HG02571 (cell line): ENCODE results near the gene ZNF487.
"Not testable (repeated sequence)": the region's sequence is repeated elsewhere in the genome, so short reads cannot be mapped to it uniquely, and the experiment has no call there.

ENCODE experiments used
- ATAC-seq: cut with Tn5 transposase; IDR thresholded peaks from one replicate; pipeline ENCODE4 v1.9.1; 2021; ENCODE audit warnings: mild to moderate bottlenecking, moderate library complexity; ENCODE audit not compliant: unreplicated experiment

Gene ZNF487

GRCh38 chr10:43436291-43437140 is at the start of gene ZNF487:
ZNF487 (plus strand) TSS chr10:43437111; CDS start chr10:43475814, 38,703 bp downstream.
- ATAC-seq = peak; percentile 96

- ATAC-seq = no peak
Measured at GRCh38 chr10:43387678-43388032, 49.3 kb upstream of the ZNF487 start.

GRCh38 chr10:43389867-43390266 is 47.0 kb upstream of the ZNF487 start:
- no peak for ATAC-seq

- no peak for ATAC-seq
Measured at GRCh38 chr10:43390333-43390732, 46.6 kb upstream of the ZNF487 start.

- ATAC-seq = no peak
Measured at GRCh38 chr10:43390759-43391158, 46.2 kb upstream of the ZNF487 start.

GRCh38 chr10:43391496-43391895 is 45.4 kb upstream of the ZNF487 start:
- no peak for ATAC-seq

- ATAC-seq = no peak
Measured at GRCh38 chr10:43392748-43393147, 44.2 kb upstream of the ZNF487 start.

GRCh38 chr10:43393186-43393585 is 43.7 kb upstream of the ZNF487 start:
- ATAC-seq = not testable (repeated sequence)

GRCh38 chr10:43393606-43394360 is 43.1 kb upstream of the ZNF487 start:
- ATAC-seq = no peak

GRCh38 chr10:43394868-43395267 is 42.0 kb upstream of the ZNF487 start:
- ATAC-seq = no peak

GRCh38 chr10:43395571-43396060 is 41.3 kb upstream of the ZNF487 start:
- no peak for ATAC-seq

- ATAC-seq = peak; percentile 56
Measured at GRCh38 chr10:43396061-43396927, 40.6 kb upstream of the ZNF487 start.

GRCh38 chr10:43396928-43397624 is 39.8 kb upstream of the ZNF487 start:
- peak; percentile 82 for ATAC-seq

- ATAC-seq = no peak
Measured at GRCh38 chr10:43398939-43399319, 38.0 kb upstream of the ZNF487 start.

- no peak for ATAC-seq
Measured at GRCh38 chr10:43399320-43400310, 37.3 kb upstream of the ZNF487 start.

- no peak for ATAC-seq
Measured at GRCh38 chr10:43401627-43402026, 35.3 kb upstream of the ZNF487 start.

- ATAC-seq = no peak
Measured at GRCh38 chr10:43402176-43402575, 34.7 kb upstream of the ZNF487 start.

- no peak for ATAC-seq
Measured at GRCh38 chr10:43402880-43403452, 33.9 kb upstream of the ZNF487 start.
